Measurements from ENCODE around the gene TOMM6.

TOMM6 gene

DNA sequence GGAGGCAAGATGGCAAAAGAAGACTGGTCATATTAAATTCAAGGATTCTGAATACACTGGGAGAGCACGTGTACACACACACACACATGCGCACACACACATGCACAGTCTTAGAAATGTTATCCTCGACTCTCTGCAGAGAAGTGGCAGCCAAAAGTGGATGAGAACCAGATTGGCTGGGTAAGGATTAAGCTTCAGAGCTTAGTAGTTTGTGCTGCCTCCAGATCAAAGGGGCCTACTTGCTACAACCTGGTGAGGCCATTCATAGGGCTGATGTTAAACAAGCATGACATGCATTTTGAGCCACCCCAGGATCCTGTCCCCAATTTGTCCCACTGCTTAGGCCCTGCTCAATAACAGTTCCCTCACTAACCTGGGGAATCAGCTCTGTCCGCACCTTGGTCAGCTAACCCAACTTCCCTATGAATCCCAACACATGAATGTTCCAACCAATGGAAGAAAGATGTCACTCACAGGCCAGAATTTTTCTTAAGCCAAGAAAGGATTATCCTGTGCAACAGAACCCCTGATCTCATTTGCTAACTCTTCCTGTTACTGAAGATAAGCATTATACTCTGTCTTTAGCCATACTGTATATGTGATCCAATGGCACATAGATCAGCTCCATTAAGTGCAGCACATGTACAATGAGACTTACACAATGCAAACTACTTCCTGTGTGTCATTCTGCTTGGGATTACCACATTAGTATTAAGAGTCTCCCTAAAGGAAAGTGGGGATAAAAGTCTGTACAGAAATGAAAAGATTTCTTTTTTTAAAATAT is 31.0 kb downstream of the TOMM6 start:
- DNase-seq: no peak

DNA sequence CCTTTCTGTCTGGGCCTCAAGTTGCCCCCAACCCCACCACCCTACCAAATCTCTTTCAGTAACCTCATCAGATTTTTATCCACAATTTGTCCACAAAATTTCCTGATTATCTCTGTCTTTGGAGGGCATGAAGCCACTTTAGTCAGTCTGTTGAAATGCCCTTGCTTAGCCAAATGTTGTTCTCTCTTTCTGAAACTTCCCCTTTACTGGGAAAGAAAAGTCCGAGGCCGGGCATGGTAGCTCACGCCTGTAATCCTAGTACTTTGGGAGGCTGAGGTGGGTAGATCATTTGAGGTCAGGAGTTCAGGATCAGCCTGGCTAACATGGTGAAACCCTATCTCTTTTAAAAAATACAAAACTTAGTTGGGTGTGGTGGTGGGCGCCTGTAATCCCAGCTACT is 33.8 kb downstream of the TOMM6 start:
- DNase-seq: no peak

DNA sequence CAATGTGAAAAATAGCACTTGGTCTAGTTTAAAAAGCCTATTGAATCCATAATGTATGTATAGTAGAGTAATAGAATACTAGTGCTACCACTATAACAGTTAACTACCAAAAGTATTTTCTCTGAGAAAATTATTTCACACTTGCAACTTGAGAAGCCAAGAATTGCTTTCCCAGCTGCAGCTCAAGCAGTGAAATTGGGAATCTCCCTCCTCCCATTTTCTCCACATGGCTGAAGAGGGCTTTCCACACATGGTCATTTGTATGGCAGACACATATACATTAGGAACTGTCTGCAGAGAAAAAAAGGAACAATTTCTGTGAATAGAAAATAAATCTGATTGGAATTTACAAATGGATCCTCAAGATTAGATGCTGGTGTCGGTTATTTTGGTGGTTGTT is 34.5 kb downstream of the TOMM6 start:
- DNase-seq: no peak

DNA sequence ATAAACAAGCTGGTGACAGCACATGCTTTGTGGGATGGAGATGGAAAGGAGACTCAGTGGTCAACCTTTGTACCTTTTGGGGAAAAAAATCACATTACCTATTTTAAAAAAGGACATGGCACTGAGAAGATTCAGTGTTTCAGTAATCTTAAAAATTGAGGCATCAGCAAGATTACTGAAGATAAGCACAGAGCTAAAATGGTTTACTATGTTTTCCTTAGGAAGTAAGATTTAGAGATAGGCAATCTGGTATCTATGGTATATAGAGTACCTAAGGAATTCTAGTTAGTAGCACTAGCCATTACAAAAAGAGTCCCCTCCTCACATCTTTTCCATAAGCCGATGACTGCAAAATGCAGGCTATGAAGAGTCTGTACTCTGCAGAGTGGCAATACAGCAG is 35.7 kb downstream of the TOMM6 start:
- no peak for DNase-seq

- no peak for DNase-seq
Measured at GRCh38 chr6:41824571-41825569, 37.4 kb downstream of the TOMM6 start.

GRCh38 chr6:41826343-41827022 is 39.0 kb downstream of the TOMM6 start:
- no peak for DNase-seq

GRCh38 chr6:41832263-41832662 is 44.8 kb downstream of the TOMM6 start:
- DNase-seq: no peak

DNA sequence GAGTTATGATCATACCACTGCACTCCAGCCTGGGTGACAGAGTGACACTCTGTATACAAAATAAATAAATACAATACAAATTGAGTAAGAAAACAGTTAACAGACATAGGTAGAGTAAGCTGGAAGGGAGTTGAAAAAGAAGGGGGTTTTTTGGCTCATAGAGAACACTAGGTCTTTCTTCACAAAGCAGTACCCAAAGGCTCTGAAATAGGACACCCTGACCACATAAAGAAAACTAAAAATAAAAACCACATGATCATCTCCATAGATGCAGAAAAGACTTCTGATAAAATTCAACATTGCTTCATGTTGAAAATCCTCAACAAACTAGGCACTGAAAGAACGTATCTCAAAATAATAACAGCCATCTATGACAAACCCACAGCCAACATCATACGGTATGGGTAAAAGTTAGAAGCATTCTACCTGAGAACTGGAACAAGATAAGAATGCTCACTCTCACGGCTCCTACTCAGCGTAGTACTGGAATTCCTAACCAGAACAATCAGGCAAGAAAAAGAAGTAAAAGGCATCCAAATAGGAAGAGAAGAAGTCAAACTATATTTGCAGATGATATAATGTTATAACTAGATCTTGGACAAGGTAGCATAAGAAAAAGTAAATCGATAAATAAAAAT is 48.6 kb downstream of the TOMM6 start:
- no peak for DNase-seq

DNA sequence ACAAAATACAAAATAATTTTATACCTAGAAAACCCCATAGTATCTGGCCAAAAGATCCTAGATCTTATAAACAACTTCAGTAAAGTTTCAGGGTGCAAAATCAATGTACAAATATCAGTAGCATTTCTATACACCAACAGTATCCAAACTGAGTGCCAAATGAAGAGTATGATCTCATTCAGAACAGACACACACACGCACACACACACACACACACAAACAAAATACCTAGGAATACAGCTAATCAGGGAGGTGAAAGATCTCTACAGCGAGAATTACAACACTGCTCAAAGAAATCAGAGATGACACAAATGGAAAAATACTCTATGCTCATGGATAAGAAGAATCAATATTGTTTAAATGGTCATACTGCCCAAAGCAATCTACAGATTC is 49.2 kb downstream of the TOMM6 start:
- no peak for DNase-seq
